Activated CD8-positive, alpha-beta T cell treated with anti-CD3 and anti-CD28 coated beads for 36 hours (primary cell): ENCODE results near the gene ADCYAP1. TPM values are rescaled to one million over a fixed set of nuclear protein-coding genes. Genes with fewer than 3 reads are reported as not detected.

Source experiments
- ATAC-seq: fragments of 200-7000 bp; cut with Tn5 transposase; one replicate; pipeline ENCODE4 v1.10.0; 2021; ENCODE audit warnings: mild to moderate bottlenecking, moderate library complexity
- CTCF ChIA-PET: fragments of 350-600 bp; sonication (Branson Sonifier 250); formaldehyde crosslinking; loops from one replicate; lab custom pipeline; 2021; ENCODE audit warnings: antibody characterized with exemption; lab: Charles Lee
- POLR2A ChIA-PET: fragments of 350-600 bp; sonication (Branson Sonifier 250); formaldehyde crosslinking; loops from one replicate; lab custom pipeline; 2021; ENCODE audit warnings: antibody characterized with exemption; lab: Charles Lee
- DNase-seq: peaks from one replicate; pipeline ENCODE4 v3.0.0-alpha.2; 2020
- H3K27ac Mint-ChIP-seq: one replicate; pipeline ENCODE4 v1.8.0; 2021; ENCODE audit warnings: mild to moderate bottlenecking, mixed read lengths
- H3K27me3 Mint-ChIP-seq: one replicate; pipeline ENCODE4 v1.8.0; 2021; ENCODE audit warnings: mixed read lengths
- H3K36me3 Mint-ChIP-seq: one replicate; pipeline ENCODE4 v1.8.0; 2021; ENCODE audit warnings: low read depth, mixed read lengths
- H3K4me1 Mint-ChIP-seq: one replicate; pipeline ENCODE4 v1.8.0; 2021; ENCODE audit warnings: low read depth, mixed read lengths
- H3K4me3 Mint-ChIP-seq: one replicate; pipeline ENCODE4 v1.8.0; 2021; ENCODE audit warnings: mild to moderate bottlenecking, moderate library complexity, mixed read lengths
- H3K9me3 Mint-ChIP-seq: one replicate; pipeline ENCODE4 v1.8.0; 2021; ENCODE audit warnings: mixed read lengths
- intact Hi-C: fragments of 100-400 bp; cut with micrococcal nuclease; formaldehyde crosslinking; loops from one replicate; pipeline ENCODE4 v1.10.0; 2022
- total RNA-seq, 2 experiments: library from RNA; stranded (reverse); gene quantifications; one replicate each; pipeline ENCODE4 v1.2.3, GENCODE V29; 2021
- TF ChIP-seq, protein P1 (sequence below): fragments of 200-600 bp; IDR thresholded peaks from one replicate; pipeline ENCODE4 v1.8.0; 2022; ENCODE audit warnings: antibody characterized with exemption, mild to moderate bottlenecking

ADCYAP1 gene
- total RNA-seq, 2 experiments from 2014 or later, result not detected

DNA sequence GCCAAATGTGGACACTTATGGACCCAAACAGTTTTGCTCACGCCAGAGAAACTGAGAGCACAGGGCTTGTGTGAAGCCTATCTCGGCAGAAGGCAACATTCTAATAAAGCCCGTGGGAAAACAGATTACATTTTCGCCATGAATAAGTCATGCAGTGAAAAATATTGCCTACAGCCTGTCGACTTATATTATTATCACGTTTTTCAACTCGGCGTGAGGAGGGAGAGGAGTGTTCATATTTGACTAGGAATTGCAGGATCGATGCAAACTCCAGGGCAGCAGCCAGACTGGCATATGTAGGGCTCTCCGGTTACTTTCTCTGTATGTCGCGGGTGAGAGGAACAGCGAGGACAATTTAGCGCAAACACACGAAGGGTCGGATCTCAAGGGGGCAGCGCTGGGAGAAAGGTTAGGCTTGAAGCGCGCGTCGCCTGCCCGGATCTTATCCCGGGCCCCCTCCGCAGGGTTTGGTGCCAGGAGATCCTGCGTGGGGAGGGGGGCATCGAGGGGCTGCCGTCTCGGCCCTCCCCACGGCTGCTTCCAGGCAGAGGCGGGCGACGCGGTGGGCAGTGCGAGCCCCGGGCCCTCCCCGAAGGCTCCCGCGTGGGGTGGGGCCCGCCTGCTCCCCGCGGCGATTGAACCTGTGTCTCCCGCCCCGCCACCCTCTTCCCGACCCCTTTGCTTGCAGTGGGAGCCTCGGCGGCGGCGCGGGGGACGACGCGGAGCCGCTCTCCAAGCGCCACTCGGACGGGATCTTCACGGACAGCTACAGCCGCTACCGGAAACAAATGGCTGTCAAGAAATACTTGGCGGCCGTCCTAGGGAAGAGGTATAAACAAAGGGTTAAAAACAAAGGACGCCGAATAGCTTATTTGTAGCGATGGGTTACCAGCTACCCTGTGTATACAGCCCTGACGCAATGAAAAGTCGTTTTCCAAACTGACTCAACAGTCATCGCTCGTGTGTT, 4.4 kb downstream of the ADCYAP1 start:
- intact Hi-C loops, result no loop called here
- ChIA-PET CTCF (interaction anchor here (1.0 to 1.5 kb wide), 2 partner anchors 34 to 52 kb away, joined by 3 read pairs; no protein-coding TSS in a partner anchor), POLR2A (no interaction called here)
- H3K27ac Mint-ChIP-seq, result no peak overlapping the region
- H3K9me3 Mint-ChIP-seq, result no peaks in the 10 kb centered on the region
- peaks cover 15% of the 10 kb centered on the region for H3K4me1 Mint-ChIP-seq
- ATAC-seq, result no peak
- H3K4me3 Mint-ChIP-seq, result peak overlapping the region; percentile 41
- no peak for DNase-seq
- H3K27me3 Mint-ChIP-seq, result peaks cover 63% of the 10 kb centered on the region
- TF ChIP-seq, protein P1, sequence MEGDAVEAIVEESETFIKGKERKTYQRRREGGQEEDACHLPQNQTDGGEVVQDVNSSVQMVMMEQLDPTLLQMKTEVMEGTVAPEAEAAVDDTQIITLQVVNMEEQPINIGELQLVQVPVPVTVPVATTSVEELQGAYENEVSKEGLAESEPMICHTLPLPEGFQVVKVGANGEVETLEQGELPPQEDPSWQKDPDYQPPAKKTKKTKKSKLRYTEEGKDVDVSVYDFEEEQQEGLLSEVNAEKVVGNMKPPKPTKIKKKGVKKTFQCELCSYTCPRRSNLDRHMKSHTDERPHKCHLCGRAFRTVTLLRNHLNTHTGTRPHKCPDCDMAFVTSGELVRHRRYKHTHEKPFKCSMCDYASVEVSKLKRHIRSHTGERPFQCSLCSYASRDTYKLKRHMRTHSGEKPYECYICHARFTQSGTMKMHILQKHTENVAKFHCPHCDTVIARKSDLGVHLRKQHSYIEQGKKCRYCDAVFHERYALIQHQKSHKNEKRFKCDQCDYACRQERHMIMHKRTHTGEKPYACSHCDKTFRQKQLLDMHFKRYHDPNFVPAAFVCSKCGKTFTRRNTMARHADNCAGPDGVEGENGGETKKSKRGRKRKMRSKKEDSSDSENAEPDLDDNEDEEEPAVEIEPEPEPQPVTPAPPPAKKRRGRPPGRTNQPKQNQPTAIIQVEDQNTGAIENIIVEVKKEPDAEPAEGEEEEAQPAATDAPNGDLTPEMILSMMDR, result no peak
- H3K36me3 Mint-ChIP-seq, result peaks cover 2% of the 10 kb centered on the region

DNA sequence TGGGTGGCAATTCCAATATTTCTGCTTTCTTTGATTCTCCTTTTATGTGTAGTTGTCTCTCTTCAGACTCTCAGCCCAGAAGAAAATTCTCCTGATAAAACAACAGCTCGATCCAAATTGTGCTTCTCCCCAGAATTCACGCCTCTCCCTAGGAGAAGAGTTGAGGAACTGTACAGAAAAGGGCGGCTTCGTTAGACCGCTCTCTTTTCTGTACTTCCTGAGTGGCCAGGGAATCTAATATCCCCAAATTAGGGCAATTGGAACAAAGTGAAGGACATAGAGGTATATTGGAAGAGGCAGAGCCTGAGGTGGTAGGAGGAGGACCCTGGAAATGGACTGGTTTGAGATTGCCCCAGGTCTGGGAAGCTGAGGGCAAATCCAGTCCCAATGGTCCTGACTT, 5.6 kb downstream of the ADCYAP1 start:
- TF ChIP-seq, protein P1, result no peak
- ATAC-seq (no peak), DNase-seq (no peak)
- intact Hi-C loops, result no loop called here
- Mint-ChIP-seq H3K27me3 (peaks cover 55% of the 10 kb centered on the region), H3K27ac (no peak overlapping the region), H3K4me1 (peaks cover 15% of the 10 kb centered on the region), H3K36me3 (no peaks in the 10 kb centered on the region), H3K4me3 (no peak overlapping the region), H3K9me3 (no peaks in the 10 kb centered on the region)
- ChIA-PET CTCF (interaction anchor here (1.5 kb wide), 1 partner anchor 51 kb away, joined by 3 read pairs; no protein-coding TSS in a partner anchor), POLR2A (no interaction called here)

DNA sequence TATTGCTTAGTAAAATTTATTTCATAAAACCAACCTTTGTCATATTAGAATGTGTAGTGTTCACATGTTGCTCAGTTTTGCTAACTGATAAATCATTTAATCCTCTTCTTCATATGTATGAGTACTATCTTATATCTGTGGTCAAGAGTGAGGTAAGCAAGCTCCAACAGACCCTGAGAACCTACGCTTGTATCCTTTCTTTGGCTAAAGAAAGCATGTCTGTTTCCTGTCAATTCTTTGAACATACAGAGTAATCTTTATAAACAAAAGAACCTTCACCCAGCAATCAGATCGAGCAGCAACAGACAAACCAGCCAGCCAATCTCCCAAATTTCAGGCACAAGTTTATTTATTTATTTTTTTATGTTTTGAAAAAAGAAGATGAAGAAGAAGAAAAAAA, 6.4 kb downstream of the ADCYAP1 start:
- Mint-ChIP-seq H3K36me3 (no peaks in the 10 kb centered on the region), H3K27ac (no peak overlapping the region), H3K4me3 (no peak overlapping the region), H3K4me1 (peaks cover 12% of the 10 kb centered on the region), H3K27me3 (peaks cover 52% of the 10 kb centered on the region), H3K9me3 (no peaks in the 10 kb centered on the region)
- TF ChIP-seq, protein P1, result no peak
- intact Hi-C loops, result no loop called here
- ChIA-PET POLR2A (no interaction called here), CTCF (no interaction called here)
- no peak for DNase-seq
- ATAC-seq, result no peak

DNA sequence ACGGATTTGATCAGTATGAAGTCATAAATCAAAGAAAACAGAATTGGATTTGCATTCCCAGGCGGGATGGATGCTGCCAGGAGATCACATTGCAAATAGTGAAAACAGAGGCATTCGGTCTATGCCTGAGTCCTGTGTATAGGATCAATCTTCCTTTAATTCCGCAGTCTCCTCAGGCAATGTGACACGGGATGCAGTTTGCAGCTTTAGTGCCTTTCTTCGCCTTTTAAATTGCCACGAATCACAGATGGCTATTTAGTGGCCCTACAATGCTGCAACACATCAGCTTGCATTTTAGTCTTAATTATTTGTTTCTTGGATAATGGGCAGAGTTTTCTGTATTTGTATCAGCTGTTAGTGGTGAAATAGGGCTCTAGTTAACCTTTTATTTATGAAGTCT, 6.8 kb downstream of the ADCYAP1 start:
- no peaks in the 10 kb centered on the region for H3K9me3 Mint-ChIP-seq
- TF ChIP-seq, protein P1, result no peak
- ChIA-PET POLR2A (no interaction called here), CTCF (no interaction called here)
- peaks cover 49% of the 10 kb centered on the region for H3K27me3 Mint-ChIP-seq
- no peak overlapping the region for H3K4me3 Mint-ChIP-seq
- intact Hi-C loops, result no loop called here
- no peak for ATAC-seq
- no peak overlapping the region for H3K27ac Mint-ChIP-seq
- H3K4me1 Mint-ChIP-seq, result peaks cover 10% of the 10 kb centered on the region
- no peaks in the 10 kb centered on the region for H3K36me3 Mint-ChIP-seq
- DNase-seq, result no peak

DNA sequence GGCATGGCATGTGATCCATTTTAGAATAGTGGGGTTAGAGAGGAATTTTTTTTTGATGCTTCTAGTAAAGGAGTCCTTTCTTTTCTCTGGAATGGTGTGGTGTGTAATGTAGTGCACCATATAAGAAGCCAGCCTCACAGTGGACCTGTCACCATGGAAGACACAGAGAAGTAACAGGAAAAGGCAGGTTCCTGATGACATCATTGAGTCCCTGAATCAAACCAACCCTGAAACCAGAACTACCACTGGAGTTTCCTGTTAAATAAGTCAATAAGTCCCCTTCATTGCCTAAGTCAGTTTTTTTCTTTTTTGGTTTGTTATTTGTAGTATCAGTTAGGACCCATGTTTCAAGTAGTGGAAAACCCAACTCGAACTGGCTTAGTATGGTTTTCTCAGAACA, 11.9 kb downstream of the ADCYAP1 start:
- TF ChIP-seq, protein P1, result no peak
- POLR2A ChIA-PET, result no interaction called here
- no peak for ATAC-seq
- H3K4me1 Mint-ChIP-seq, result no peaks in the 10 kb centered on the region
- peaks cover 36% of the 10 kb centered on the region for H3K27me3 Mint-ChIP-seq
- CTCF ChIA-PET, result no interaction called here
- intact Hi-C loops, result no loop called here
- H3K4me3 Mint-ChIP-seq, result no peak overlapping the region
- no peaks in the 10 kb centered on the region for H3K9me3 Mint-ChIP-seq
- no peak for DNase-seq
- no peaks in the 10 kb centered on the region for H3K36me3 Mint-ChIP-seq
- no peak overlapping the region for H3K27ac Mint-ChIP-seq
